ENCODE data around the gene VSTM2B. TPM values are rescaled to one million over a fixed set of nuclear protein-coding genes. Genes with fewer than 3 reads are reported as not detected.

Gene VSTM2B
- total and polyA plus RNA-seq, 2 donors, result not detected

- H3K36me3 ChIP-seq (ENCODE audit: insufficient read depth), result no peaks in the 10 kb centered on the region
These were observed 23.8 kb upstream of the VSTM2B start for GRCh38 chr19:29501816-29502580.

GRCh38 chr19:29502581-29502850 lies 23.3 kb upstream of the VSTM2B start:
- no peak overlapping the region for H3K27ac ChIP-seq (ENCODE audit: low read depth)
- WGBS, result 86% methylated on average over 3 of the region's 3 CpGs
- H3K4me3 ChIP-seq (ENCODE audit: low read depth, low read length), result no peak overlapping the region
- DNase-seq (ENCODE audit: extremely low spot score), result no peak
- H3K36me3 ChIP-seq (ENCODE audit: insufficient read depth), result no peaks in the 10 kb centered on the region
- no peaks in the 10 kb centered on the region for H3K4me1 ChIP-seq (ENCODE audit: insufficient read depth)

More at GRCh38 chr19:29501816-29502580, 23.8 kb upstream of the VSTM2B start:
- Histone ChIP-seq H3K4me3 (ENCODE audit: low read depth, low read length) (no peak overlapping the region), H3K4me1 (ENCODE audit: insufficient read depth) (no peaks in the 10 kb centered on the region), H3K27ac (ENCODE audit: low read depth) (no peak overlapping the region)
- no peak for DNase-seq (ENCODE audit: extremely low spot score)
- 86% methylated on average over 18 of the region's 18 CpGs for WGBS

GRCh38 chr19:29503140-29503758 lies 22.5 kb upstream of the VSTM2B start:
- no peak overlapping the region for H3K27ac ChIP-seq (ENCODE audit: low read depth)
- H3K36me3 ChIP-seq (ENCODE audit: insufficient read depth), result no peaks in the 10 kb centered on the region
- 63% methylated on average over 12 of the region's 12 CpGs for WGBS
- H3K4me3 ChIP-seq (ENCODE audit: low read depth, low read length), result no peak overlapping the region
- H3K4me1 ChIP-seq (ENCODE audit: insufficient read depth), result no peaks in the 10 kb centered on the region
- DNase-seq (ENCODE audit: extremely low spot score), result no peak

- 88% methylated on average over 10 of the region's 10 CpGs for WGBS
- Histone ChIP-seq H3K4me1 (ENCODE audit: insufficient read depth) (no peaks in the 10 kb centered on the region), H3K4me3 (ENCODE audit: low read depth, low read length) (no peak overlapping the region), H3K27ac (ENCODE audit: low read depth) (no peak overlapping the region), H3K36me3 (ENCODE audit: insufficient read depth) (no peaks in the 10 kb centered on the region)
- no peak for DNase-seq (ENCODE audit: extremely low spot score)
These were observed 22.0 kb upstream of the VSTM2B start for GRCh38 chr19:29503785-29504184.

GRCh38 chr19:29504454-29504853 lies 21.3 kb upstream of the VSTM2B start:
- no peaks in the 10 kb centered on the region for H3K4me1 ChIP-seq (ENCODE audit: insufficient read depth)
- H3K4me3 ChIP-seq (ENCODE audit: low read depth, low read length), result no peak overlapping the region
- WGBS, result 79% methylated on average over 8 of the region's 8 CpGs
- no peak for DNase-seq (ENCODE audit: extremely low spot score)
- no peaks in the 10 kb centered on the region for H3K36me3 ChIP-seq (ENCODE audit: insufficient read depth)
- no peak overlapping the region for H3K27ac ChIP-seq (ENCODE audit: low read depth)

- Histone ChIP-seq H3K4me3 (ENCODE audit: low read depth, low read length) (no peak overlapping the region), H3K27ac (ENCODE audit: low read depth) (no peak overlapping the region), H3K36me3 (ENCODE audit: insufficient read depth) (no peaks in the 10 kb centered on the region), H3K4me1 (ENCODE audit: insufficient read depth) (no peaks in the 10 kb centered on the region)
- DNase-seq (ENCODE audit: extremely low spot score), result no peak
- WGBS, result 71% methylated on average over 13 of the region's 13 CpGs
These were observed 20.5 kb upstream of the VSTM2B start for GRCh38 chr19:29505097-29505824.

GRCh38 chr19:29506619-29506911 lies 19.2 kb upstream of the VSTM2B start:
- WGBS, result 73% methylated on average over 1 of the region's 1 CpG

GRCh38 chr19:29507081-29507860 lies 18.5 kb upstream of the VSTM2B start:
- H3K36me3 ChIP-seq (ENCODE audit: insufficient read depth), result no peaks in the 10 kb centered on the region
- no peak overlapping the region for H3K4me3 ChIP-seq (ENCODE audit: low read depth, low read length)
- no peak overlapping the region for H3K27ac ChIP-seq (ENCODE audit: low read depth)
- no peaks in the 10 kb centered on the region for H3K4me1 ChIP-seq (ENCODE audit: insufficient read depth)
- no peak for DNase-seq (ENCODE audit: extremely low spot score)
- WGBS, result 80% methylated on average over 27 of the region's 27 CpGs

More at GRCh38 chr19:29506619-29506911, 19.2 kb upstream of the VSTM2B start:
- Histone ChIP-seq H3K27ac (ENCODE audit: low read depth) (no peak overlapping the region), H3K36me3 (ENCODE audit: insufficient read depth) (no peaks in the 10 kb centered on the region), H3K4me3 (ENCODE audit: low read depth, low read length) (no peak overlapping the region), H3K4me1 (ENCODE audit: insufficient read depth) (no peaks in the 10 kb centered on the region)
- no peak for DNase-seq (ENCODE audit: extremely low spot score)

GRCh38 chr19:29508181-29508580 lies 17.6 kb upstream of the VSTM2B start:
- whole genome bisulfite sequencing, result 59% methylated on average over 1 of the region's 1 CpG
- Histone ChIP-seq H3K27ac (ENCODE audit: low read depth) (no peak overlapping the region), H3K36me3 (ENCODE audit: insufficient read depth) (no peaks in the 10 kb centered on the region), H3K4me1 (ENCODE audit: insufficient read depth) (no peaks in the 10 kb centered on the region), H3K4me3 (ENCODE audit: low read depth, low read length) (no peak overlapping the region)
- DNase-seq (ENCODE audit: extremely low spot score), result no peak

GRCh38 chr19:29509456-29509855 lies 16.3 kb upstream of the VSTM2B start:
- Histone ChIP-seq H3K36me3 (ENCODE audit: insufficient read depth) (no peaks in the 10 kb centered on the region), H3K27ac (ENCODE audit: low read depth) (no peak overlapping the region), H3K4me3 (ENCODE audit: low read depth, low read length) (no peak overlapping the region), H3K4me1 (ENCODE audit: insufficient read depth) (no peaks in the 10 kb centered on the region)
- 85% methylated on average over 8 of the region's 8 CpGs for WGBS
- no peak for DNase-seq (ENCODE audit: extremely low spot score)

GRCh38 chr19:29510701-29511265 lies 15.0 kb upstream of the VSTM2B start:
- Histone ChIP-seq H3K36me3 (ENCODE audit: insufficient read depth) (no peaks in the 10 kb centered on the region), H3K4me3 (ENCODE audit: low read depth, low read length) (no peak overlapping the region), H3K4me1 (ENCODE audit: insufficient read depth) (no peaks in the 10 kb centered on the region), H3K27ac (ENCODE audit: low read depth) (no peak overlapping the region)
- WGBS, result 68% methylated on average over 9 of the region's 9 CpGs
- DNase-seq (ENCODE audit: extremely low spot score), result no peak

- DNase-seq (ENCODE audit: extremely low spot score), result no peak
- H3K4me1 ChIP-seq (ENCODE audit: insufficient read depth), result no peaks in the 10 kb centered on the region
- H3K27ac ChIP-seq (ENCODE audit: low read depth), result no peak overlapping the region
- H3K4me3 ChIP-seq (ENCODE audit: low read depth, low read length), result no peak overlapping the region
- WGBS, result 71% methylated on average over 3 of the region's 3 CpGs
- H3K36me3 ChIP-seq (ENCODE audit: insufficient read depth), result no peaks in the 10 kb centered on the region
These were observed 14.0 kb upstream of the VSTM2B start for GRCh38 chr19:29511768-29512167.

GRCh38 chr19:29512748-29513147 lies 13.0 kb upstream of the VSTM2B start:
- H3K4me3 ChIP-seq (ENCODE audit: low read depth, low read length), result no peak overlapping the region
- WGBS, result 53% methylated on average over 1 of the region's 1 CpG
- no peaks in the 10 kb centered on the region for H3K4me1 ChIP-seq (ENCODE audit: insufficient read depth)
- no peaks in the 10 kb centered on the region for H3K36me3 ChIP-seq (ENCODE audit: insufficient read depth)
- H3K27ac ChIP-seq (ENCODE audit: low read depth), result no peak overlapping the region
- DNase-seq (ENCODE audit: extremely low spot score), result no peak

All from urinary bladder (tissue), 4 donors.